Adrenal gland (tissue), 19 donors: ENCODE data around the gene ATXN7. TPM values are rescaled to one million over a fixed set of nuclear protein-coding genes. Genes with fewer than 3 reads are reported as not detected.
A peak's percentile ranks its signal among the peaks of the same experiment; 100 is the strongest.

Experiments used
- DNase-seq, 7 donors: peaks; one replicate each; pipeline ENCODE4 v3.0.0-alpha.2; 2019 to 2020
- H3K27ac ChIP-seq, 5 donors: fragments of 200-600 bp; sonication (generic) in 4 of 5; 1 replicate in 3 of 5; 2 replicates in 2 of 5; pipeline versions ENCODE4 v1.5.1 to v1.8.0; 2016 to 2020; ENCODE audit warnings: mild to moderate bottlenecking in 1 of 5
- H3K27me3 ChIP-seq: fragments of 200-600 bp; 2 replicates; pipeline ENCODE4 v1.8.0; 2021
- H3K36me3 ChIP-seq, 2 donors: fragments of 200-600 bp; replicated peaks in 1 of 2; 1 replicate in 1 of 2; 2 replicates in 1 of 2; pipeline versions ENCODE4 v1.5.1 to v1.8.0; 2018 to 2022
- H3K4me1 ChIP-seq, 2 donors: fragments of 200-600 bp; replicated peaks in 1 of 2; 1 replicate in 1 of 2; 2 replicates in 1 of 2; pipeline versions ENCODE4 v1.5.1 to v1.8.0; 2018 to 2021
- H3K4me3 ChIP-seq, 4 donors: fragments of 200-600 bp; sonication (generic) in 3 of 4; one replicate each; pipeline ENCODE4 v1.5.1; 2016 to 2018
- H3K9me3 ChIP-seq, 3 donors: fragments of 200-600 bp; sonication (generic) in 1 of 3; replicated peaks in 1 of 3; 1 replicate in 2 of 3; 2 replicates in 1 of 3; pipeline versions ENCODE4 v1.5.1 to v1.8.0; 2016 to 2021
- CTCF ChIP-seq, 6 experiments: fragments of 450-650 bp in 4 of 6; fragments of 200-600 bp in 2 of 6; sonication (generic) in 1 of 6; IDR thresholded peaks; 1 replicate in 5 of 6; 2 replicates in 1 of 6; pipeline versions ENCODE4 v1.5.1 to v1.8.0; 2016 to 2021; ENCODE audit warnings: antibody characterized with exemption in 6 of 6, mild to moderate bottlenecking in 2 of 6, moderate library complexity in 1 of 6
- POLR2A ChIP-seq, 2 donors: fragments of 450-650 bp; IDR thresholded peaks; one replicate each; pipeline ENCODE4 v1.6.1; 2017; ENCODE audit warnings: antibody characterized with exemption in 2 of 2, mild to moderate bottlenecking in 2 of 2, moderate library complexity in 1 of 2
- WGBS, 4 donors: extraction: QIAGEN DNeasy Blood & Tissue Kit in 2 of 4; methylation state at CpG; one replicate each; pipeline versions ENCODE4 v1.1.5 to v1.1.7; 2013 to 2017; 5-methylcytosine and 5-hydroxymethylcytosine counted together
- intact Hi-C, 2 donors: fragments of 100-400 bp; cut with DNase I; formaldehyde crosslinking; loops; one replicate each; pipeline versions ENCODE4 v1.14.1 to v1.15.0; 2022 to 2023
- long read RNA-seq, 10 donors: library from polyadenylated mRNA in 3 of 10; unstranded in 2 of 10; stranded (forward) in 1 of 10; transcript quantifications; one replicate each; pipeline ENCODE4 v2.0.0 and lab custom pipeline, GENCODE V29; 2021 to 2026
- polyA plus RNA-seq, 3 donors: library from polyadenylated mRNA; stranded (reverse); fragments of 200-250 nt in 2 of 3; fragments of 350-450 nt in 1 of 3; fragmentation: Illumina TruSeq in 1 of 3; extraction: RNeasy Lipid Tissue Mini Kit (QIAGEN cat#74804) in 1 of 3; gene quantifications; one replicate each; pipeline ENCODE4 v1.2.3, GENCODE V29; 2013 to 2014
- total RNA-seq, 9 donors: library from RNA; depleted of rRNA in 4 of 9; stranded (reverse); fragments of >200 nt in 4 of 9; fragments of 120-200 nt in 1 of 9; fragmentation: NEBNext Ultra II Directional in 1 of 9; extraction: Animal tissue kit (Norgen Biotek cat#: 25700) in 1 of 9; gene quantifications; one replicate each; pipeline versions ENCODE4 v1.1.0 to v1.2.4, GENCODE V29; 2013 to 2023
- donor health status: healthy with polysubstance abuse.
- donor health status: Bipolar disorder and iron deficiency.
- donor health status: DM: yes; HTN: yes; CAD: no.
- donor health status: DM: no; HTN: no; CAD: no.
- donor health status: DM: no; HTN: no; CAD: no.
- donor health status: DM: yes; HTN: yes; CAD: no.

The ATXN7 gene
- total RNA-seq (10 to 100 TPM in 8 of 9 donors, 1 to 10 TPM in 1; 9.6 to 27.3 (median 19.7) TPM), polyA plus RNA-seq (10 to 100 TPM in 2 of 3 donors, 1 to 10 TPM in 1; 4.1 to 13.6 (median 12.1) TPM)
- long read RNA-seq, donor 1, transcript ATXN7-211 (1 exons, 3,268 nt) = major isoform, 5 of 6 reads
- long read RNA-seq, donor 1, partial matches to known transcripts = 0 of 6 reads
- long read RNA-seq, donor 1, other reads (novel, unspliced or antisense) = 0 of 6 reads
- long read RNA-seq, donor 2, transcript ATXN7-211 (1 exons, 3,268 nt) = major isoform, 16 of 16 reads
- long read RNA-seq, donor 2, partial matches to known transcripts = 0 of 16 reads
- long read RNA-seq, donor 2, other reads (novel, unspliced or antisense) = 0 of 16 reads
- long read RNA-seq, donor 3, partial matches to known transcripts = 0 of 3 reads
- long read RNA-seq, donor 3, other reads (novel, unspliced or antisense) = 0 of 3 reads
- long read RNA-seq, donor 4 = 0 reads
- long read RNA-seq, donor 5, partial matches to known transcripts = 1 of 1 reads
- long read RNA-seq, donor 5, other reads (novel, unspliced or antisense) = 0 of 1 reads
- long read RNA-seq, donor 6 = 0 reads
- long read RNA-seq, donor 7, partial matches to known transcripts = 0 of 4 reads
- long read RNA-seq, donor 7, other reads (novel, unspliced or antisense) = 0 of 4 reads
- long read RNA-seq, donor 8, partial matches to known transcripts = 0 of 4 reads
- long read RNA-seq, donor 8, other reads (novel, unspliced or antisense) = 0 of 4 reads
- long read RNA-seq, donor 9, transcript ATXN7-211 (1 exons, 3,268 nt) = major isoform, 5 of 6 reads
- long read RNA-seq, donor 9, partial matches to known transcripts = 0 of 6 reads
- long read RNA-seq, donor 9, other reads (novel, unspliced or antisense) = 0 of 6 reads
- long read RNA-seq, donor 10, partial matches to known transcripts = 0 of 2 reads
- long read RNA-seq, donor 10, other reads (novel, unspliced or antisense) = 0 of 2 reads

GRCh38 chr3:63863150-63864007 lies at the start of gene ATXN7, which contains the start of gene THOC7:
TSS of gene ATXN7 (plus strand) at chr3:63863867. CDS start at chr3:63912599, 48,732 bp downstream.
TSS of gene THOC7 (minus strand) at chr3:63863805. CDS start at chr3:63863790, 15 bp downstream.
- no peaks in the 10 kb centered on the region for H3K36me3 ChIP-seq
- peak; percentile 59 to 79 (median 67) for DNase-seq
- H3K27ac ChIP-seq = peak within 1 kb of the TSS; percentile 26 to 96 (median 88)
- H3K27me3 ChIP-seq = no peaks in the 10 kb centered on the region
- WGBS, 4 donors = 0 to 1% (median 0%) methylated on average over 26 to 98 of the region's 98 CpGs
- H3K4me1 ChIP-seq = peaks cover 7 to 15% of the 10 kb centered on the region in 2 donors
- H3K9me3 ChIP-seq = no peaks in the 10 kb centered on the region
- peak within 1 kb of the TSS; percentile 79 to 99 (median 98) for H3K4me3 ChIP-seq
- intact Hi-C loops = loop anchor here in 1 of 2 donors (2.0 kb wide), 1 partner anchor 45 kb away; no protein-coding TSS in a partner anchor
- TF ChIP-seq POLR2A (IDR thresholded peaks at IDR 0.05) (peak in 1 of 2 donors; percentile 58), CTCF (IDR thresholded peaks at IDR 0.05) (no peak)

GRCh38 chr3:63814237-63814636 lies 49.4 kb upstream of the ATXN7 start:
- intact Hi-C loops = no loop called here
- 66 to 82% (median 79%) methylated on average over 3 of the region's 3 CpGs for WGBS, 4 donors
- Histone ChIP-seq H3K9me3 (no peaks in the 10 kb centered on the region), H3K36me3 (no peaks in the 10 kb centered on the region), H3K4me1 (no peaks in the 10 kb centered on the region), H3K27ac (no peak overlapping the region), H3K27me3 (no peaks in the 10 kb centered on the region), H3K4me3 (no peak overlapping the region)
- TF ChIP-seq CTCF (IDR thresholded peaks at IDR 0.05) = no peak
- no peak for TF ChIP-seq POLR2A (IDR thresholded peaks at IDR 0.05)
- no peak for DNase-seq

GRCh38 chr3:63817225-63817624 lies 46.4 kb upstream of the ATXN7 start:
- no peaks in the 10 kb centered on the region for H3K4me1 ChIP-seq
- no peak for DNase-seq
- TF ChIP-seq CTCF (IDR thresholded peaks at IDR 0.05) (no peak), POLR2A (IDR thresholded peaks at IDR 0.05) (no peak)

More at GRCh38 chr3:63817225-63817624, 46.4 kb upstream of the ATXN7 start:
- intact Hi-C loops = loop anchor here (5.0 kb wide), 2 partner anchors 465 to 470 kb away; no protein-coding TSS in a partner anchor
- Histone ChIP-seq H3K4me3 (no peak overlapping the region), H3K36me3 (no peaks in the 10 kb centered on the region), H3K27ac (no peak overlapping the region), H3K9me3 (no peaks in the 10 kb centered on the region), H3K27me3 (no peaks in the 10 kb centered on the region)
- WGBS, 4 donors = 83 to 92% (median 91%) methylated on average over 5 of the region's 5 CpGs
